ENCODE results near the gene FAM227B.

GRCh38 chr15:49656734-49657133 lies 36.1 kb upstream of the FAM227B start:
- TF ChIP-seq CTCF (IDR thresholded peaks at IDR 0.05): no peak
- no peak for TF ChIP-seq POLR2A (IDR thresholded peaks at IDR 0.05)
